ENCODE results near the gene ADAMTSL2. TPM values are rescaled to one million over a fixed set of nuclear protein-coding genes. Genes with fewer than 3 reads are reported as not detected.

ADAMTSL2 gene
- total RNA-seq, 2 donors from 2014 or later, result 0.24 to 0.74 TPM

DNA sequence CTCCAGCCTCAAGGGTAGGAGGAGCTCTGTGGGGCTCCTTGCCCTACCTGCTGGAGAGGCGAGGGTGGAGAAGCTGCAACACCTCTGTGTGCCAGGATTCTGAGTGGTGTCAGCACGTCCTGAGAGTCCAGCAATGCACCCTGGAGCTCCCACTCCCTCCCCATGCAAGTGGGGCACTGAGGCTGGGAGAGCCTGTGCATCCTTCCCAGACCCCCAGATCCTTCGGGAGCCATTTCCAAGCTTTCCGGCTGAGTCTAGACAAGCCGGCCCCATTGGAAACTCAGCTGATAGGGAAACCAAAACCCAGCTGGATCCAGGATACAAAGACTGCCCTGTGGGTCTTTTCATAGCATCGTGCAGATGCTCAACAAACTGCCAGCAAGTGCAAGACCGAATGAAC is 72.9 kb downstream of the ADAMTSL2 start:
- no peaks in the 10 kb centered on the region for H3K4me1 ChIP-seq
- no peaks in the 10 kb centered on the region for H3K36me3 ChIP-seq
- no peak overlapping the region for H3K9ac ChIP-seq (ENCODE audit: low read depth in 2 of 2, low read length in 2 of 2)
- intact Hi-C loops (cut with DNase I), result no loop called here
- H3K9me3 ChIP-seq, result no peaks in the 10 kb centered on the region
- H3K4me3 ChIP-seq, result no peak overlapping the region
- no peak overlapping the region for H3K27ac ChIP-seq
- TF ChIP-seq, protein P1, sequence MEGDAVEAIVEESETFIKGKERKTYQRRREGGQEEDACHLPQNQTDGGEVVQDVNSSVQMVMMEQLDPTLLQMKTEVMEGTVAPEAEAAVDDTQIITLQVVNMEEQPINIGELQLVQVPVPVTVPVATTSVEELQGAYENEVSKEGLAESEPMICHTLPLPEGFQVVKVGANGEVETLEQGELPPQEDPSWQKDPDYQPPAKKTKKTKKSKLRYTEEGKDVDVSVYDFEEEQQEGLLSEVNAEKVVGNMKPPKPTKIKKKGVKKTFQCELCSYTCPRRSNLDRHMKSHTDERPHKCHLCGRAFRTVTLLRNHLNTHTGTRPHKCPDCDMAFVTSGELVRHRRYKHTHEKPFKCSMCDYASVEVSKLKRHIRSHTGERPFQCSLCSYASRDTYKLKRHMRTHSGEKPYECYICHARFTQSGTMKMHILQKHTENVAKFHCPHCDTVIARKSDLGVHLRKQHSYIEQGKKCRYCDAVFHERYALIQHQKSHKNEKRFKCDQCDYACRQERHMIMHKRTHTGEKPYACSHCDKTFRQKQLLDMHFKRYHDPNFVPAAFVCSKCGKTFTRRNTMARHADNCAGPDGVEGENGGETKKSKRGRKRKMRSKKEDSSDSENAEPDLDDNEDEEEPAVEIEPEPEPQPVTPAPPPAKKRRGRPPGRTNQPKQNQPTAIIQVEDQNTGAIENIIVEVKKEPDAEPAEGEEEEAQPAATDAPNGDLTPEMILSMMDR (IDR thresholded peaks at IDR 0.05), result no peak
- peaks cover 11% of the 10 kb centered on the region for H3K27me3 ChIP-seq
- DNase-seq, result no peak

- H3K36me3 ChIP-seq, result no peaks in the 10 kb centered on the region
- intact Hi-C loops (cut with DNase I), result no loop called here
- no peaks in the 10 kb centered on the region for H3K9me3 ChIP-seq
- no peak overlapping the region for H3K27ac ChIP-seq
- TF ChIP-seq, protein P1 (IDR thresholded peaks at IDR 0.05), result no peak
- H3K9ac ChIP-seq (ENCODE audit: low read depth in 2 of 2, low read length in 2 of 2), result no peak overlapping the region
- peaks cover 11% of the 10 kb centered on the region for H3K27me3 ChIP-seq
- no peak overlapping the region for H3K4me3 ChIP-seq
- no peak for DNase-seq
- H3K4me1 ChIP-seq, result no peaks in the 10 kb centered on the region
These were observed 73.5 kb downstream of the ADAMTSL2 start for GRCh38 chr9:133607976-133608375.

DNA sequence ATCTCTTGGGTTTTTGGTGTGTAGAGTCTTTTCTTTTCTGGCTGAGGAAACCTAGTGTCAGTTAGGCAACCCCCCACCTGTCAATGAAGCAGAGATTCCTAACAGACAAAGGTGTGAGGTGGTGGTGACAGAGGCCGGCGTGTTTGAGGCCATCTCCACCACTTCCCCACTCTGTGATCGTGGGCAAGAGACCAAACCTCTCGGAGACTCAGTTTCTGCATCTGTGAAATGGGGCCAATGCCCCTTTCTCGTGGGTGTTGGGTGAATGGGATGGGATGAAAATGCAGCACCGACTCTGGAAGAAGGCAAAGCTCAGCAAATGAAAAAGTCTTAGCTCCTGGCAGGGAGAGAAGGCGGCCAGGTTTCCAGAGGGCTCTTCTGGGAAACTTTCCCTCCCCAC is 73.9 kb downstream of the ADAMTSL2 start:
- no peak overlapping the region for H3K4me3 ChIP-seq
- H3K9me3 ChIP-seq, result no peaks in the 10 kb centered on the region
- no peaks in the 10 kb centered on the region for H3K36me3 ChIP-seq
- intact Hi-C loops (cut with DNase I), result no loop called here
- TF ChIP-seq, protein P1 (IDR thresholded peaks at IDR 0.05), result no peak
- H3K27ac ChIP-seq, result no peak overlapping the region
- no peaks in the 10 kb centered on the region for H3K4me1 ChIP-seq
- peaks cover 11% of the 10 kb centered on the region for H3K27me3 ChIP-seq
- DNase-seq, result no peak
- H3K9ac ChIP-seq (ENCODE audit: low read depth in 2 of 2, low read length in 2 of 2), result no peak overlapping the region

DNA sequence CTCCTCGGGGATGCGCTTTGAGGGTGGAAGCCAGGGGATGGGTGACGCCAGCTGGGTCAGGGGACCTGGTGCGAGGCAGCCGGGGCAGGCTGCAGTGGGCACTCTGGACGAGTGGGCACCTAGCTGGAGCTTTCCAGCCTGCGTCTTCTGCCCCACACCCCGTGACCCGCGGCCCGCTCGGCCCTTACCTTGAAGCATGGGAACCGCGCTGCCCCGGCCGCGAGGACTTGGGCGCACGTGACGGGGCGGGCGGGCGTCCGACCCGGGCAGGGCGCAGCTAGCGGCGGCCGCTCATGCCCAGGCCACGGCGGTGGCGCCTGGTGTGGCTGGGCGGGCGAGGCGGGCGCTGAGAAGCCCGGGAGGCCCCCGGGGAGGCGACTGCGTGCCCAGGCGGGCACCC is 74.4 kb downstream of the ADAMTSL2 start:
- Histone ChIP-seq H3K9me3 (no peaks in the 10 kb centered on the region), H3K27ac (no peak overlapping the region), H3K4me3 (no peak overlapping the region), H3K36me3 (no peaks in the 10 kb centered on the region), H3K27me3 (peaks cover 11% of the 10 kb centered on the region), H3K4me1 (no peaks in the 10 kb centered on the region), H3K9ac (ENCODE audit: low read depth in 2 of 2, low read length in 2 of 2) (no peak overlapping the region)
- TF ChIP-seq, protein P1 (IDR thresholded peaks at IDR 0.05), result no peak
- intact Hi-C loops (cut with DNase I), result no loop called here
- no peak for DNase-seq

GRCh38 chr9:133609311-133610098 is 75.0 kb downstream of the ADAMTSL2 start, which contains the start of gene FAM163B:
Gene FAM163B, minus strand, starts transcription at chr9:133609389. Its CDS starts 29,166 bp downstream, at chr9:133580223.
- Histone ChIP-seq H3K27me3 (peaks cover 11% of the 10 kb centered on the region), H3K36me3 (no peaks in the 10 kb centered on the region), H3K4me1 (no peaks in the 10 kb centered on the region), H3K9me3 (no peaks in the 10 kb centered on the region), H3K9ac (ENCODE audit: low read depth in 2 of 2, low read length in 2 of 2) (no peak within 1 kb of the TSS), H3K4me3 (no peak within 1 kb of the TSS), H3K27ac (no peak within 1 kb of the TSS)
- TF ChIP-seq, protein P1 (IDR thresholded peaks at IDR 0.05), result no peak
- intact Hi-C loops (cut with DNase I), result no loop called here
- no peak for DNase-seq
